GM12878 (cell line): Measurements from ENCODE around the gene LRRC52. TPM values are rescaled to one million over a fixed set of nuclear protein-coding genes. Genes with fewer than 3 reads are reported as not detected.
A peak's percentile ranks its signal among the peaks of the same experiment; 100 is the strongest.

Experiments
- ATF7 ChIP-seq: fragments of 450-650 bp; IDR thresholded peaks from 2 replicates; pipeline ENCODE4 v1.6.1; 2016; ENCODE audit warnings: low read depth, mild to moderate bottlenecking
- BMI1 ChIP-seq: fragments of 450-650 bp; IDR thresholded peaks from 2 replicates; pipeline ENCODE4 v1.6.1; 2016; ENCODE audit warnings: mild to moderate bottlenecking, moderate library complexity, borderline replicate concordance
- CBX3 ChIP-seq: fragments of 200-600 bp; sonication (generic); IDR thresholded peaks from 2 replicates; pipeline ENCODE4 v1.6.1; 2016; ENCODE audit warnings: low read depth, borderline replicate concordance
- EED ChIP-seq: sonication (generic); IDR thresholded peaks from 2 replicates; pipeline ENCODE4 v1.6.1; 2016; ENCODE audit warnings: antibody characterized with exemption, low read depth
- EGR1 ChIP-seq, 2 experiments: IDR thresholded peaks; 1 replicate in 1 of 2; 2 replicates in 1 of 2; pipeline ENCODE4 v1.6.1; 2011 to 2012; ENCODE audit warnings: low read depth in 2 of 2, low read length in 2 of 2, borderline replicate concordance in 1 of 2, mild to moderate bottlenecking in 1 of 2, moderate library complexity in 1 of 2
- IRF4 ChIP-seq: IDR thresholded peaks from 2 replicates; pipeline ENCODE4 v1.6.1; 2011; ENCODE audit warnings: low read depth, low read length
- MEF2B ChIP-seq: fragments of 450-650 bp; IDR thresholded peaks from 2 replicates; pipeline ENCODE4 v1.6.1; 2018; ENCODE audit warnings: mild to moderate bottlenecking, moderate library complexity; ENCODE audit not compliant: partially characterized antibody, poor library complexity, severe bottlenecking
- MTA3 ChIP-seq: IDR thresholded peaks from 2 replicates; pipeline ENCODE4 v1.6.1; 2012; ENCODE audit warnings: low read length, inconsistent platforms, borderline replicate concordance
- NFYB ChIP-seq: IDR thresholded peaks from 2 replicates; pipeline ENCODE4 v1.6.1; 2011; ENCODE audit warnings: low read depth, mild to moderate bottlenecking, low read length, improper control_type of control experiment, moderate library complexity; ENCODE audit not compliant: insufficient read depth
- NR2C2 ChIP-seq: IDR thresholded peaks from 2 replicates; pipeline ENCODE4 v1.6.1; 2011; ENCODE audit warnings: borderline replicate concordance, low read depth; ENCODE audit not compliant: control insufficient read depth, insufficient read length
- NR2F1 ChIP-seq: fragments of 450-650 bp; conservative IDR thresholded peaks from 2 replicates; pipeline ENCODE4 v1.6.1; 2017; ENCODE audit warnings: mild to moderate bottlenecking
- PML ChIP-seq: IDR thresholded peaks from 2 replicates; pipeline ENCODE4 v1.6.1; 2012; ENCODE audit warnings: low read length, inconsistent platforms
- POLR2AphosphoS5 ChIP-seq: IDR thresholded peaks from 2 replicates; pipeline ENCODE4 v1.6.1; 2011; ENCODE audit warnings: mild to moderate bottlenecking, low read length, inconsistent platforms
- RFX5 ChIP-seq: IDR thresholded peaks from 2 replicates; pipeline ENCODE4 v1.6.1; 2011; ENCODE audit warnings: low read depth, low read length, improper control_type of control experiment
- SIN3A ChIP-seq: IDR thresholded peaks from 2 replicates; pipeline ENCODE4 v1.6.1; 2012; ENCODE audit warnings: low read depth, low read length, improper control_type of control experiment
- SMARCA5 ChIP-seq: fragments of 450-650 bp; IDR thresholded peaks from 2 replicates; pipeline ENCODE4 v1.6.1; 2017; ENCODE audit warnings: mild to moderate bottlenecking
- TCF12 ChIP-seq: IDR thresholded peaks from 2 replicates; pipeline ENCODE4 v1.6.1; 2011; ENCODE audit warnings: low read depth, mild to moderate bottlenecking, low read length
- ZNF217 ChIP-seq: fragments of 450-650 bp; IDR thresholded peaks from 2 replicates; pipeline ENCODE4 v1.6.1; 2017; ENCODE audit warnings: antibody characterized with exemption, mild to moderate bottlenecking
- ZNF274 ChIP-seq: IDR thresholded peaks from one replicate; pipeline ENCODE4 v1.8.0; 2011; ENCODE audit not compliant: insufficient read length, insufficient read depth
- ZSCAN29 ChIP-seq: fragments of 450-650 bp; IDR thresholded peaks from 2 replicates; pipeline ENCODE4 v1.6.1; 2017; ENCODE audit warnings: mild to moderate bottlenecking, moderate library complexity
- polyA plus RNA-seq, 11 experiments: library from polyadenylated mRNA; depleted of rRNA in 4 of 11; unstranded in 6 of 11; stranded (reverse) in 5 of 11; fragments of >200 nt; fragmentation: Nextera tagmentation in 4 of 11; fragmentation: Illumina TruSeq in 1 of 11; extraction: Ambion mirVana in 4 of 11; extraction: Trizol in 1 of 11; gene quantifications; 1 replicate in 1 of 11; 2 replicates in 10 of 11; pipeline versions ENCODE4 v1.2.1 to v1.2.3, GENCODE V29; 2011 to 2016; ENCODE audit warnings: inconsistent platforms in 2 of 11, missing spikeins in 2 of 11, low read depth in 1 of 11
- total RNA-seq, 4 experiments: library from RNA; depleted of rRNA in 3 of 4; stranded (reverse); fragments of >200 nt in 3 of 4; fragmentation: Illumina TruSeq in 1 of 4; extraction: Trizol in 1 of 4; gene quantifications; 2 replicates each; pipeline versions ENCODE4 v1.2.1 to v1.2.3, GENCODE V29; 2013 to 2021
- TF ChIP-seq, protein P1 (sequence below): fragments of 450-650 bp; IDR thresholded peaks from 2 replicates; pipeline ENCODE4 v1.6.1; 2016; ENCODE audit warnings: mild to moderate bottlenecking
- TF ChIP-seq, protein P2 (sequence below): fragments of 450-650 bp; conservative IDR thresholded peaks from 2 replicates; pipeline ENCODE4 v1.6.1; 2017; ENCODE audit warnings: mild to moderate bottlenecking, moderate library complexity
- TF ChIP-seq, protein P3 (sequence below): fragments of 450-650 bp; IDR thresholded peaks from 2 replicates; pipeline ENCODE4 v1.6.1; 2017; ENCODE audit warnings: borderline replicate concordance
- TF ChIP-seq, protein P4 (sequence below): IDR thresholded peaks from 2 replicates; pipeline ENCODE4 v1.6.1; 2012; ENCODE audit warnings: low read depth, low read length, improper control_type of control experiment
- TF ChIP-seq, protein P5 (sequence below): IDR thresholded peaks from 2 replicates; pipeline ENCODE4 v1.6.1; 2011; ENCODE audit warnings: low read depth, mild to moderate bottlenecking, low read length, moderate library complexity, borderline replicate concordance; ENCODE audit errors: extremely low read depth

The LRRC52 gene
- total and polyA plus RNA-seq, 10 of the 15 experiments (the other 5 are each of a cell fraction or from before 2014, with no cell fraction given) = not detected

DNA sequence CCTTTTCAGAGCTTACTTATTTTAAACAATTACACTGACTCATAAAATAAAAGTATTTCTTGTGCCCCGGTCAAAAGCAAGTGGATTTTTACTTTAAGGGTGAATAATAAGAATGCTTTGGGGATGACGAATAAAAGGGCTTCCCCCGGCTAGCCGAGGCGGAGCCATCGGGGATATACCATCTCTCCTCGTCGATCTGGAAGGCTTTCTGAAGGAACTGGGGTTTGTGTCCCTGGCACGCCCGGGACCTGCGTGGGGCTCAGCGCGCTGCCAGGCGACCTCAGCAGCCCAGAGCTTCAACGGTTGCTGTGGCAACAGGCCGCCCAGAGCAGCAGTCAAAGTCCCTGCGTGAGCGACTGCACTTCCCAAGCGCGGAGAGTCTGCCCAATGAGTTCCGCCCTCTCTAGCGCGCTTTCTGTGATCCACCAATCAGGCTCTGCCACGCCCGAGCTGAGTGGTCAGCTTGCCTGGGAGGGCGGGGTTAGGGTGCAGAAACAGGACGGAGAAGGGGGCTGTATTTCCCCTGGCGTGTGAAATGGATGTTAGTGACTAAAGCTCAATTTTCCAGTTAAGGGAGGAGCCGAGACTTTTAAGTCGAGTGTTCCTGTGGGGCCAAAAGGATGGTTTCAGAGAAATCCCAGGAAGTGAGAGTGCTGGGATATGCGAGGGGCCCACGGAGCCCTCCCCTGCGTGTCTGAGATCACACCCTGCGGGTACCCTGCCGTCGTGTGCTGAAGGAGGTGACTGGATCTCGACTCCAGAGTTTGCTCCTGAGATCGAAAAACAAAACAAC, 54.3 kb downstream of the LRRC52 start (continued):
- TF ChIP-seq NR2F1 = no peak
- TF ChIP-seq, protein P1, sequence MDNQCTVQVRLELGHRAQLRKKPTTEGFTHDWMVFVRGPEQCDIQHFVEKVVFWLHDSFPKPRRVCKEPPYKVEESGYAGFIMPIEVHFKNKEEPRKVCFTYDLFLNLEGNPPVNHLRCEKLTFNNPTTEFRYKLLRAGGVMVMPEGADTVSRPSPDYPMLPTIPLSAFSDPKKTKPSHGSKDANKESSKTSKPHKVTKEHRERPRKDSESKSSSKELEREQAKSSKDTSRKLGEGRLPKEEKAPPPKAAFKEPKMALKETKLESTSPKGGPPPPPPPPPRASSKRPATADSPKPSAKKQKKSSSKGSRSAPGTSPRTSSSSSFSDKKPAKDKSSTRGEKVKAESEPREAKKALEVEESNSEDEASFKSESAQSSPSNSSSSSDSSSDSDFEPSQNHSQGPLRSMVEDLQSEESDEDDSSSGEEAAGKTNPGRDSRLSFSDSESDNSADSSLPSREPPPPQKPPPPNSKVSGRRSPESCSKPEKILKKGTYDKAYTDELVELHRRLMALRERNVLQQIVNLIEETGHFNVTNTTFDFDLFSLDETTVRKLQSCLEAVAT = no peak
- no peak; the same call in 1 of the 2 replicates for TF ChIP-seq ATF7
- TF ChIP-seq MEF2B = no peak
- no peak for TF ChIP-seq CBX3
- peak; percentile 61 to 97 for TF ChIP-seq EGR1 (IDR thresholded peaks at IDR 0.05; ENCODE audit: borderline replicate concordance in 1 of 2, low read depth in 2 of 2, low read length in 2 of 2)
- TF ChIP-seq, protein P2, sequence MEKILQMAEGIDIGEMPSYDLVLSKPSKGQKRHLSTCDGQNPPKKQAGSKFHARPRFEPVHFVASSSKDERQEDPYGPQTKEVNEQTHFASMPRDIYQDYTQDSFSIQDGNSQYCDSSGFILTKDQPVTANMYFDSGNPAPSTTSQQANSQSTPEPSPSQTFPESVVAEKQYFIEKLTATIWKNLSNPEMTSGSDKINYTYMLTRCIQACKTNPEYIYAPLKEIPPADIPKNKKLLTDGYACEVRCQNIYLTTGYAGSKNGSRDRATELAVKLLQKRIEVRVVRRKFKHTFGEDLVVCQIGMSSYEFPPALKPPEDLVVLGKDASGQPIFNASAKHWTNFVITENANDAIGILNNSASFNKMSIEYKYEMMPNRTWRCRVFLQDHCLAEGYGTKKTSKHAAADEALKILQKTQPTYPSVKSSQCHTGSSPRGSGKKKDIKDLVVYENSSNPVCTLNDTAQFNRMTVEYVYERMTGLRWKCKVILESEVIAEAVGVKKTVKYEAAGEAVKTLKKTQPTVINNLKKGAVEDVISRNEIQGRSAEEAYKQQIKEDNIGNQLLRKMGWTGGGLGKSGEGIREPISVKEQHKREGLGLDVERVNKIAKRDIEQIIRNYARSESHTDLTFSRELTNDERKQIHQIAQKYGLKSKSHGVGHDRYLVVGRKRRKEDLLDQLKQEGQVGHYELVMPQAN = peak; percentile 75
- TF ChIP-seq ZNF274 = no peak
- no peak for TF ChIP-seq ZNF217
- 0 out of 2 replicates have a peak, but pooled peaks have one; percentile 33 for TF ChIP-seq IRF4
- no peak for TF ChIP-seq NR2C2
- TF ChIP-seq RFX5 = peak; percentile 90
- TF ChIP-seq, protein P3, sequence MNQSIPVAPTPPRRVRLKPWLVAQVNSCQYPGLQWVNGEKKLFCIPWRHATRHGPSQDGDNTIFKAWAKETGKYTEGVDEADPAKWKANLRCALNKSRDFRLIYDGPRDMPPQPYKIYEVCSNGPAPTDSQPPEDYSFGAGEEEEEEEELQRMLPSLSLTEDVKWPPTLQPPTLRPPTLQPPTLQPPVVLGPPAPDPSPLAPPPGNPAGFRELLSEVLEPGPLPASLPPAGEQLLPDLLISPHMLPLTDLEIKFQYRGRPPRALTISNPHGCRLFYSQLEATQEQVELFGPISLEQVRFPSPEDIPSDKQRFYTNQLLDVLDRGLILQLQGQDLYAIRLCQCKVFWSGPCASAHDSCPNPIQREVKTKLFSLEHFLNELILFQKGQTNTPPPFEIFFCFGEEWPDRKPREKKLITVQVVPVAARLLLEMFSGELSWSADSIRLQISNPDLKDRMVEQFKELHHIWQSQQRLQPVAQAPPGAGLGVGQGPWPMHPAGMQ = no peak
- TF ChIP-seq ZSCAN29 = no peak
- TF ChIP-seq EED = no peak
- TF ChIP-seq TCF12 = no peak
- TF ChIP-seq MTA3 = no peak
- TF ChIP-seq SIN3A = peak; percentile 75; the same call in 1 of the 2 replicates
- TF ChIP-seq, protein P4, sequence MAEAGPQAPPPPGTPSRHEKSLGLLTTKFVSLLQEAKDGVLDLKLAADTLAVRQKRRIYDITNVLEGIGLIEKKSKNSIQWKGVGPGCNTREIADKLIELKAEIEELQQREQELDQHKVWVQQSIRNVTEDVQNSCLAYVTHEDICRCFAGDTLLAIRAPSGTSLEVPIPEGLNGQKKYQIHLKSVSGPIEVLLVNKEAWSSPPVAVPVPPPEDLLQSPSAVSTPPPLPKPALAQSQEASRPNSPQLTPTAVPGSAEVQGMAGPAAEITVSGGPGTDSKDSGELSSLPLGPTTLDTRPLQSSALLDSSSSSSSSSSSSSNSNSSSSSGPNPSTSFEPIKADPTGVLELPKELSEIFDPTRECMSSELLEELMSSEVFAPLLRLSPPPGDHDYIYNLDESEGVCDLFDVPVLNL = peak; percentile 72
- TF ChIP-seq POLR2AphosphoS5 = no peak
- TF ChIP-seq NFYB = peak; percentile 65; the same call in 1 of the 2 replicates
- TF ChIP-seq SMARCA5 = no peak
- peak; percentile 95 for TF ChIP-seq BMI1
- TF ChIP-seq, protein P5, sequence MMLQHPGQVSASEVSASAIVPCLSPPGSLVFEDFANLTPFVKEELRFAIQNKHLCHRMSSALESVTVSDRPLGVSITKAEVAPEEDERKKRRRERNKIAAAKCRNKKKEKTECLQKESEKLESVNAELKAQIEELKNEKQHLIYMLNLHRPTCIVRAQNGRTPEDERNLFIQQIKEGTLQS = no peak
- TF ChIP-seq PML = no peak
